B cell (primary cell): ENCODE measurements around the gene RGS6. TPM values are rescaled to one million over a fixed set of nuclear protein-coding genes. Genes with fewer than 3 reads are reported as not detected.

ENCODE experiments used
- ATAC-seq: fragments of 200-7000 bp; cut with Tn5 transposase; one replicate; pipeline ENCODE4 v1.10.0; 2021; ENCODE audit warnings: low read depth, mild to moderate bottlenecking, moderate number of reproducible peaks, moderate library complexity
- CTCF ChIA-PET: fragments of 350-600 bp; sonication (Branson Sonifier 250); formaldehyde crosslinking; loops from one replicate; lab custom pipeline; 2021; ENCODE audit warnings: antibody characterized with exemption, inconsistent platforms; lab: Charles Lee
- POLR2A ChIA-PET: fragments of 350-600 bp; sonication (Branson Sonifier 250); formaldehyde crosslinking; loops from one replicate; lab custom pipeline; 2021; ENCODE audit warnings: antibody characterized with exemption; lab: Charles Lee
- DNase-seq: peaks from one replicate; pipeline ENCODE4 v3.0.0; 2013
- H2AFZ ChIP-seq: 2 replicates; pipeline ENCODE4 v1.6.1; 2012; ENCODE audit warnings: mild to moderate bottlenecking, low read depth, low read length; ENCODE audit not compliant: insufficient read depth, poor library complexity, severe bottlenecking
- H3K27ac ChIP-seq, 2 donors: 1 replicate in 1 of 2; 2 replicates in 1 of 2; pipeline ENCODE4 v1.5.1; 2012 to 2013; ENCODE audit warnings: low read length in 2 of 2, mild to moderate bottlenecking in 2 of 2, moderate library complexity in 1 of 2
- H3K27me3 ChIP-seq, 4 experiments: fragments of 200-600 bp in 1 of 4; sonication (generic) in 1 of 4; replicated peaks in 1 of 4; 1 replicate in 2 of 4; 2 replicates in 2 of 4; pipeline versions ENCODE4 v1.6.1 to v1.7.0; 2013 to 2016; ENCODE audit warnings: low read length in 3 of 4, mild to moderate bottlenecking in 2 of 4, mixed read lengths in 1 of 4, moderate library complexity in 1 of 4; ENCODE audit not compliant: insufficient read depth in 4 of 4, control insufficient read depth in 3 of 4; ENCODE audit errors: control extremely low read depth in 1 of 4
- H3K36me3 ChIP-seq, 2 experiments: replicated peaks in 1 of 2; 1 replicate in 1 of 2; 2 replicates in 1 of 2; pipeline versions ENCODE4 v1.6.1 to v1.7.1; 2013; ENCODE audit warnings: low read length in 1 of 2; ENCODE audit not compliant: insufficient read depth in 2 of 2, control insufficient read depth in 1 of 2; ENCODE audit errors: control extremely low read depth in 1 of 2, extremely low read depth in 1 of 2
- H3K4me1 ChIP-seq, 2 donors: fragments of 200-600 bp in 1 of 2; sonication (generic) in 1 of 2; 1 replicate in 1 of 2; 2 replicates in 1 of 2; pipeline versions ENCODE4 v1.5.1 to v1.6.1; 2013 to 2017; ENCODE audit warnings: low read length in 2 of 2; ENCODE audit not compliant: control insufficient read depth in 2 of 2, insufficient read depth in 2 of 2
- H3K4me2 ChIP-seq: replicated peaks from 2 replicates; pipeline ENCODE3; 2012; ENCODE audit warnings: mild to moderate bottlenecking, low read depth, low read length; ENCODE audit not compliant: poor library complexity, severe bottlenecking
- H3K4me3 ChIP-seq, 5 experiments: fragments of 200-600 bp in 1 of 5; sonication (generic) in 1 of 5; 1 replicate in 3 of 5; 2 replicates in 2 of 5; pipeline versions ENCODE4 v1.5.1 to v1.7.0; 2011 to 2016; ENCODE audit warnings: low read length in 4 of 5, mild to moderate bottlenecking in 4 of 5, low read depth in 2 of 5, control low read depth in 1 of 5, moderate library complexity in 1 of 5; ENCODE audit not compliant: insufficient read depth in 1 of 5; ENCODE audit errors: control extremely low read depth in 1 of 5, extremely low read depth in 1 of 5
- H3K79me2 ChIP-seq: fragments of 200-600 bp; sonication (generic); one replicate; pipeline ENCODE4 v1.6.0; 2016; ENCODE audit warnings: low read length; ENCODE audit not compliant: control insufficient read depth, insufficient read depth
- H3K9ac ChIP-seq: fragments of 200-600 bp; sonication (generic); 2 replicates; pipeline ENCODE4 v1.6.1; 2017; ENCODE audit warnings: mild to moderate bottlenecking, low read length, moderate library complexity
- H3K9me3 ChIP-seq, 3 donors: one replicate each; pipeline versions ENCODE4 v1.6.1 to v1.7.1; 2013; ENCODE audit warnings: low read length in 2 of 3; ENCODE audit not compliant: control insufficient read depth in 2 of 3, insufficient read depth in 1 of 3; ENCODE audit errors: control extremely low read depth in 1 of 3
- H4K20me1 ChIP-seq: 2 replicates; pipeline ENCODE4 v1.6.0; 2012; ENCODE audit warnings: mild to moderate bottlenecking, low read length; ENCODE audit not compliant: insufficient read depth, control insufficient read depth, poor library complexity, severe bottlenecking
- H3K27ac Mint-ChIP-seq: one replicate; pipeline ENCODE4 v1.8.0; 2021; ENCODE audit warnings: mixed read lengths
- H3K27me3 Mint-ChIP-seq: one replicate; pipeline ENCODE4 v1.8.0; 2021; ENCODE audit warnings: mixed read lengths
- H3K4me1 Mint-ChIP-seq: one replicate; pipeline ENCODE4 v1.8.0; 2021; ENCODE audit warnings: mixed read lengths
- H3K4me3 Mint-ChIP-seq: one replicate; pipeline ENCODE4 v1.8.0; 2021; ENCODE audit warnings: mixed read lengths
- H3K9me3 Mint-ChIP-seq: one replicate; pipeline ENCODE4 v1.8.0; 2022; ENCODE audit warnings: mixed read lengths; ENCODE audit not compliant: insufficient read depth
- EZH2 ChIP-seq: IDR thresholded peaks from 2 replicates; pipeline ENCODE4 v1.6.1; 2012; ENCODE audit warnings: borderline replicate concordance, low read depth, mild to moderate bottlenecking, moderate library complexity, low read length; ENCODE audit not compliant: insufficient read depth, poor library complexity, severe bottlenecking
- WGBS: methylation state at CpG from one replicate; pipeline ENCODE4 v1.1.5; 2013; ENCODE audit warnings: missing lambda C conversion rate; ENCODE audit not compliant: insufficient coverage; 5-methylcytosine and 5-hydroxymethylcytosine counted together
- intact Hi-C: fragments of 100-400 bp; cut with micrococcal nuclease; formaldehyde crosslinking; loops from one replicate; pipeline ENCODE4 v1.10.0; 2022
- polyA plus RNA-seq: library from polyadenylated mRNA; depleted of rRNA; stranded (reverse); fragments of >200 nt; gene quantifications from 2 replicates; pipeline ENCODE4 v1.2.3, GENCODE V29; 2012
- total RNA-seq, 2 donors: library from RNA; stranded (reverse); fragments of 120-200 nt in 1 of 2; gene quantifications; 1 replicate in 1 of 2; 2 replicates in 1 of 2; pipeline versions ENCODE4 v1.2.3 to v1.2.4, GENCODE V29; 2013 to 2022
- TF ChIP-seq, protein P1 (sequence below): fragments of 200-600 bp; IDR thresholded peaks from one replicate; pipeline ENCODE4 v1.8.0; 2022; ENCODE audit warnings: antibody characterized with exemption, mild to moderate bottlenecking

RGS6 gene
- total and polyA plus RNA-seq, 2 donors (not counting 1 experiment from before 2014, with no cell fraction given), result 0.07 TPM; not detected in 1

DNA sequence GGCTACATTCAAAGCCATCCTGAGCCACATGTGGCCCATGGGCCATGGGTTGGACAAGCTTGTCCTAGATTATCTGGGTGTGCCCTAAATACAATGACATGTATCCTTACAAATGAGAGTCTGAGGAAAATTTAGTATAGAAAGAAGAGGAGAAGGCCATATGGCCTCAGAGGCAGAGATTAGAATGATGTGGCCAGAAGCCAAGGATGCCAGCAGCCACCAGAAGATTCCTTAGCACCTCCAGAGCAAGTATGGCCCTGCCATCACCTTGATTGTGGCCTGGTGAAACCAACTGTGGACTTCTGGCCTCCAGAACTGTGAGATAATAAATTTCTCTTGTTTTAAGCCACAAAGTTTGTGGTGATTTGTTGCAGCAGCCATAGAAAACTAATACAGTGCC, 436.9 kb downstream of the RGS6 start:
- peaks cover 26% of the 10 kb centered on the region for H3K27me3 Mint-ChIP-seq
- no peaks in the 10 kb centered on the region for H3K4me1 Mint-ChIP-seq
- no peak overlapping the region for H3K27ac Mint-ChIP-seq
- Histone ChIP-seq H3K27ac (no peak overlapping the region), H3K36me3 (no peaks in the 10 kb centered on the region), H3K4me1 (no peaks in the 10 kb centered on the region), H3K27me3 (peaks cover 0 to 6% (median 1%) of the 10 kb centered on the region in 4 experiments), H3K4me2 (no peak overlapping the region), H3K9ac (no peak overlapping the region), H3K9me3 (peaks cover 0 to 2% (median 0%) of the 10 kb centered on the region in 3 donors), H3K79me2 (no peaks in the 10 kb centered on the region), H2AFZ (no peak overlapping the region), H3K4me3 (no peak overlapping the region), H4K20me1 (no peaks in the 10 kb centered on the region)
- DNase-seq (no peak), ATAC-seq (no peak)
- H3K9me3 Mint-ChIP-seq, result no peaks in the 10 kb centered on the region
- ChIA-PET CTCF (no interaction called here), POLR2A (no interaction called here)
- TF ChIP-seq, protein P1, sequence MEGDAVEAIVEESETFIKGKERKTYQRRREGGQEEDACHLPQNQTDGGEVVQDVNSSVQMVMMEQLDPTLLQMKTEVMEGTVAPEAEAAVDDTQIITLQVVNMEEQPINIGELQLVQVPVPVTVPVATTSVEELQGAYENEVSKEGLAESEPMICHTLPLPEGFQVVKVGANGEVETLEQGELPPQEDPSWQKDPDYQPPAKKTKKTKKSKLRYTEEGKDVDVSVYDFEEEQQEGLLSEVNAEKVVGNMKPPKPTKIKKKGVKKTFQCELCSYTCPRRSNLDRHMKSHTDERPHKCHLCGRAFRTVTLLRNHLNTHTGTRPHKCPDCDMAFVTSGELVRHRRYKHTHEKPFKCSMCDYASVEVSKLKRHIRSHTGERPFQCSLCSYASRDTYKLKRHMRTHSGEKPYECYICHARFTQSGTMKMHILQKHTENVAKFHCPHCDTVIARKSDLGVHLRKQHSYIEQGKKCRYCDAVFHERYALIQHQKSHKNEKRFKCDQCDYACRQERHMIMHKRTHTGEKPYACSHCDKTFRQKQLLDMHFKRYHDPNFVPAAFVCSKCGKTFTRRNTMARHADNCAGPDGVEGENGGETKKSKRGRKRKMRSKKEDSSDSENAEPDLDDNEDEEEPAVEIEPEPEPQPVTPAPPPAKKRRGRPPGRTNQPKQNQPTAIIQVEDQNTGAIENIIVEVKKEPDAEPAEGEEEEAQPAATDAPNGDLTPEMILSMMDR, result no peak
- no peak for TF ChIP-seq EZH2
- intact Hi-C loops, result no loop called here
- H3K4me3 Mint-ChIP-seq, result no peak overlapping the region

DNA sequence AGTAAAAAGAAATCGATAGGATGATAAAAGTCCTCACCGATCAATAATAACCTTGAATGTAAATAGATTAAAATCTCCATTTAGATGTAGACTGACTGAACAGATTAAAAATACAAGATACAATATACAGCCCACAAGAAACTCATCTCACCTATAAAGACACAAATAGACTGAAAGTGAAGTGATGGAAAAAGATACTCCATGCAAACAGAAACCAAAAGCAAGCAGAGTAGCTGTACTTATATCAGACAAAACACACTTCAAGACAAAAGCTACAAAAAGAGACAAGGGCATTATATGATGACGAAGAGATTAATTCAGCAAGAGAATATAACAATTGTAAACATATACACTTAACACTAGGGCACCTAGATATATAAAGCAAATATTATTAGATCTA, 444.8 kb downstream of the RGS6 start:
- no peak overlapping the region for H3K27ac Mint-ChIP-seq
- H3K4me2 ChIP-seq, result no peak overlapping the region
- no peak overlapping the region for H3K27ac ChIP-seq
- H4K20me1 ChIP-seq, result no peaks in the 10 kb centered on the region
- H3K9me3 Mint-ChIP-seq, result peaks cover 8% of the 10 kb centered on the region
- ATAC-seq (no peak), DNase-seq (no peak)
- no peak overlapping the region for H2AFZ ChIP-seq
- peaks cover 34% of the 10 kb centered on the region for H3K27me3 Mint-ChIP-seq
- H3K4me1 ChIP-seq, result no peaks in the 10 kb centered on the region
- H3K9me3 ChIP-seq, result peaks cover 1 to 10% (median 9%) of the 10 kb centered on the region in 3 donors
- CTCF ChIA-PET, result no interaction called here
- no peaks in the 10 kb centered on the region for H3K79me2 ChIP-seq
- H3K4me3 Mint-ChIP-seq, result no peak overlapping the region
- WGBS, result no CpG with 5 or more reads among the region's 3 CpGs
- peaks cover 0 to 4% (median 2%) of the 10 kb centered on the region in 4 experiments for H3K27me3 ChIP-seq
- no peaks in the 10 kb centered on the region for H3K36me3 ChIP-seq
- POLR2A ChIA-PET, result no interaction called here
- intact Hi-C loops, result no loop called here
- H3K4me3 ChIP-seq, result no peak overlapping the region
- H3K9ac ChIP-seq, result no peak overlapping the region
- no peaks in the 10 kb centered on the region for H3K4me1 Mint-ChIP-seq
- no peak for TF ChIP-seq EZH2
- TF ChIP-seq, protein P1, result no peak
